ENCODE data around the gene ZNF618.
A peak's percentile ranks its signal among the peaks of the same experiment; 100 is the strongest.

Gene ZNF618

DNA sequence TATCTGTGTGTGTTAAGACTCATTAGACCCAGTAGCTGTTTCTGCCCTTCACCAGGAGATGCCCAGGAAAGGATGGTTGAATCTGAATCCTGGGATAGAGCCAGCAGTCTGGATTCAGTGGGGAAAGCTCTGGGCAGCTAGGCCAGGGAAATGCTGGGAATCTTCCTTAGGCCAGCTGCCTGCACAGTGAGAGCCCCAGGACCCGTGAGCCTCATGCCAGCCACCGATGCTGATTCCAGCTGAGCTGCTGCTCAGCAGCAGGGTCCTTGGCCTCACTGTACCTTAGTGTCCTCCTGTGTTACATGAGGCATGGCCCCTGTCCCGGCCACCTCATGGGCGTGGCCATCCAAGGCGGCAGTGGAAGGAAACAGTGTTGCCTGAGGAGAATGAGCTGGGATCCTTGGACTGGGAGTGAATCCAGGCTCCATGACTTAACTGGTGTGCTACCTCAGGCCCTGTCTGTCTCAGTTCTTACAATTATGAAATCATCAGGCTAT is 114.9 kb downstream of the ZNF618 start:
- peak; percentile 25 for DNase-seq

GRCh38 chr9:113991714-113992113 is 115.6 kb downstream of the ZNF618 start:
- DNase-seq = peak; percentile 14

DNA sequence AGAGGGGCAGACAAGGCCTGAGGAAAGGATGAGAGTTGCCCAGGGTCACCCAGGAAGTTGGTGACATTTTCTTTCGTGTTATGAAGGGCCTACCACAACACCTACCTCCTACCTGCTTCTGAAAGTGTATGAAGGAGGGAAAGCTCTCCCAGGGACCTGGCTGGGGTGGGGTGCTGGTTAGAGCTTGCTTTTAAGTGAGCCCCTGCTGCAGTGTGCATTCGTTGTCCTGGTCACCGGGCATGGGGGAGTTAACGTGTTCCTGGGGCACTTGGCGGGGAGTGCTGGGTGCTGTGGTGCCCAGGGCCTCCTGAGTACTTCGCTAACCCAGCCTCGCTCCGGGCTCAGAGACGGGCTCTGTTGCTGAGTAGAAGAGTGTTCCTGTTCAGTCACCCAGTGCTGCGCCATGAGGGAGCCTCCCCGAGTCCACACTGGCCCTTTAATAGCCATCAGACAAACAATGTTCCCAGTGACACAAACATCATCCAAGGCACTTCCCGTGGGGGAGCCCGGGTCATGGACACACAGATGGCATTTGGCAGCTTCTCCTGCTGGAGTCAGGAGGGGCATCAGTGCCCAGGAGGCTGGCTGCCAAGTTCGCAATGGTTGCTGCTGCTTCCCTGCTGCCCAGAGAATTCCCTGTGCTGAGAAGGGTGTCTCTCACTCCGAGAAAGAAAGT is 116.3 kb downstream of the ZNF618 start:
- peak; percentile 65 for DNase-seq

DNA sequence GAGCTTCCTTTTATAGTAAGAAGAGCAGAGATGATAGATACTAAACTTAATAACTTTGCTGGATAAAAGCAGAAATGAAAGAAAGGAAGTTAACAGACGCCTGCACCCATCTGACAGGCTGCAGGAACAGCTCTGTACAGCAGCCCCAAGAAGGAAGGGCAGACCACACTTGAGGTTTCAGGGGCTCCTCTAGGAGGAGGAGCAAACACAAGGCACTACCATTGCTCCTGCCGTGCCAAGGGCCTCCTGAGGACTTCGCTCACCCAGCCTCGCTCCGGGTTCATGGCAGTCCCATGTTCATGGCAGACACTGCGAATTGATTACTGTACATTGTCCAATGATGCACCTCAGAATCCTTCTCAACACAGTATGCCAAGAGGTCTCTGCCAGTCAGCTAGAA is 116.9 kb downstream of the ZNF618 start:
- DNase-seq = no peak

GRCh38 chr9:113993838-113994540 is 117.9 kb downstream of the ZNF618 start:
- peak; percentile 90 for DNase-seq

DNA sequence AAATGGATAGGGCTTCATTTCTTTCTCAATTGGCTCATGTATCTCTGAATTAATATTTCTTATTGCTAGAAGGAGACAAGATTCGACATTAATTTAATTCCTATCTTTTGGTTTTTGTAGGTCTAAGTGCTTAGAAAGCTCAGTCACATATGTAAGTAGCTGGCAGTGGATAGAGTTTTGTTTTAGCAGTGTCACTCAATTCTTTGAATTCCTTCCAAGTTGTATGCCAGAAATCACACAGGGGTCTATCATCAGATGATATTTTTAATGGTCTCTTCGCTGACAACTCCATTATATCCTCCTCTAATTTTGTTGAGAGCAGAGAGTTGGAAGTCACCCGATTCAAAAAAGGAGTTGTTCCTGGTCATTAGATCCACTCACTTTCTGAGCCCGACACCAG is 119.3 kb downstream of the ZNF618 start:
- DNase-seq = no peak

DNA sequence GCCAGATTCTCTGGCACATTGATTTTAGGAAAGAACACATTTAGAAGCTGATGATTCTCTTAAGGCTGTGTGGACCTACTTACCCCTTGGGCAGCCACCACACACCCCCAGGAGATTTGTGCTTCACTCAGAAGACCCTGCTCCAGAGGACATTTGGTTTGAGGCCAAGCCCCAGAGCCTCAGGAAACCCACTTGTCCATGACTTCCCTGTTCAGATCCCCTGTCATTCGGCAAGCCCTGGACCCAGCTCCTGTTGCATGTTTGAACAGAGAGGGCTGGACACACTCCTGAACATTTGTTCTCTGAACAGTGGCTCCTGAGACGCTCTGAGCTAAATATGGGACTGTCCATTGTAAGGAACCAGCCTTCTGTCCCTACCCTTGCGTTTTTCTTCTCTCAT is 119.9 kb downstream of the ZNF618 start:
- DNase-seq = peak; percentile 17

GRCh38 chr9:113996531-113997001 is 120.5 kb downstream of the ZNF618 start:
- peak; percentile 11 for DNase-seq

- peak; percentile 1 for DNase-seq
Observed at GRCh38 chr9:113997064-113997463, 121.0 kb downstream of the ZNF618 start.

DNA sequence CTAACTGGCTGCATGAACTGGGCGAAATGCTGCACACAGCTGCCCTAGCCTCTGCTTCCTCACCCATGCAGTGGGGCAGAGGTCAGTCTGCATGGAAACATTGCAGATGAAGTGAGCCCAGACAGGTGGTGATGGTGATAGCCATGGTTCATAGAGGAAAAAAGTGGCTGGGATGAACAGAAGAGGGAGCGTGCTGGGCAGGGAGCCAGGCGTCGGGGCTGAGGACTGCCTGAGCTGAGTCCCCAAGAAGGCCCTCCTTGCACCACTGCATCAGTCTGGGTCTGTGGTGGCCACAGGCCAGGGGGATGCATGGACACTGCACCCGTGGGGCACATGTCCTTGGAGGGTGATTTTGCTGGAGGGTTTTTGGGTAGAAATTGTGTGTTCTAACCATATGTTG is 121.5 kb downstream of the ZNF618 start:
- DNase-seq = peak; percentile 22

- DNase-seq = peak; percentile 8
Observed at GRCh38 chr9:113998114-113998513, 122.0 kb downstream of the ZNF618 start.

GRCh38 chr9:113998525-113999255 is 122.6 kb downstream of the ZNF618 start:
- DNase-seq = peak; percentile 14

DNA sequence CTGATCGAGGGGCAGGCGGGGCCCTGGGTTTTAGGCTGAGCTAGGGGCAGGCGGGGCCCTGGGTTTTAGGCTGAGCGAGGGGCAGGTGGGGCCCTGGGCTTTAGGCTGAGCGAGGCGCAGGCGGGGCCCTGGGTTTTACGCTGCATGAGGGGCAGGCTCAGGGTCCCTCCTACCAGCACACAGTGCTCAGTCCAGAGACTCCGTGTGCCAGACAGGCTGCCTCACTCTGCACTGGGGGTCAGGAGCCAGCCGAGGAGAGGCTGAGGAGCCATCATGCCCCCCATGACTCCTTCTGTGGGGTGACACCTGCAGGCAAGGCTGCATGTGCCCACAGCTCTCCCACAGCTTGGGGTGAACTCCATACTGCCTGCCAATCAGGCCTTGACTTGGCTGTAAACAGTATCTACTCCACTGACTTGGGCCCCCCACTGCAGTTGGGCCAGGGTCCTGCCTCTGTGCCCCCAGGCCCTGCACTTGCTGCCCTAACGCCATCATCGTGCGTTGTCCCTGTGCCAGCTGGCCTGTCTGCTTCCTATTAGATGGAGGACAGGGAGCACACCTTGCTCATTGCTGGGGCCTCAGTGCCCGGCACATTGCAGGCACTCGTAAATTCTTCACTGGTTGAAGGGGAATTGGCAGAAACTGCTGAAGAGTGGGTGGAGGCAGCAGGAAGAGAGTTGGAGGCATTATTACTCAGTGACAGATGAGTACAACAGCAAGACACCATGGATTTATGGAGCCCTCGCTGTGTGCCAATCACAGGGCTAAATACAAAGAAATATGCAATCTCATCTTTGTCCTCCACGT is 123.3 kb downstream of the ZNF618 start:
- DNase-seq = peak; percentile 15

- no peak for DNase-seq
Observed at GRCh38 chr9:114000063-114000454, 124.0 kb downstream of the ZNF618 start.

DNA sequence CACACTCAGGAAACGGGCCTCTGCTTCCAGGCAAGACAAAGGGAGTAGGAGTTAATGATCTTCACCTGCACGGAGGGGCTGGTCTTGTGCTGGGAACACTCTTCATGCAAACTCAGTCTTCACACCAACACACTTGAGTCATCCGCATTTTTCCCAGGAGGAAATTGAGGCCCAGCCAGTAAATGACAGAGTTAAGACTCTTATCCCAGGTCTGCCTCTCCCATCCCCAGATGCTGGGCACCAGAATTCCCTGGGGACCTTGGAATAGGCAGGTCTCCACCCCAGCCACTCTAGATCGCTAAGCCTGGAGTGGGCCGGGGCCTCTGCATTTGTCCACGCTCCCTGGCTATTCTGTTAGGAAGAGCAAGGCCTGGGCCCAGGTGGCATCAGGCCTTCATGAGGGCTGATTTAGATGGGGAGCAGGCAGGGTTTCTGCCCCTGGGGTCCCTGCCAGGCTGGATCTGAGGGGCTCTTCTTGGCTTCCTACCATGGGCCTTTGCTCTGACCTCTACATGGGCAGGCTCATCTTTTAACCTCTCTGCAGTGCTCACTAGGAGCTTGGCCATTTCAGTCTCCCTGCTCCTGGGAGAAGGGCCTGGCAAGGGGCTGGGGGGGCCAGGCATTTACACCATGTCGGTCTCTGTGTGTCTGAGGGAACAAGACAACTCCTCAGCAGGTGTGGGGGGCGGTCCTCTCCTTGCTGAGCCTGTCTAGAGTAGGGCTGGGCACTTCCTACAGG is 124.7 kb downstream of the ZNF618 start:
- DNase-seq = peak; percentile 16

DNA sequence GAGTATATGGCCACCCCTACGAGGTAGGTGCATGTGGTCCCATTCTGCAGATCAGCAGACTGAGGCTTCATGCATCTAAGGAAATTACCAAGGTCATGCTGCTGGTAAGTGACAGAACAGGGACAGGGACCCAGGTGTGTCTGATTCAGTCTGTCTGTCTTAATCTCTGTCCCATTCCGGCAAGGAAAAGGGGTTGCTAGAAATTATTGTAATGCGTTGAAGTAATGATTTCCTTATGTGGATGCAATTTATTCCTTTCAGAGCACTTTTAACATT is 125.2 kb downstream of the ZNF618 start:
- peak; percentile 9 for DNase-seq

- peak; percentile 13 for DNase-seq
Observed at GRCh38 chr9:114001794-114002261, 125.7 kb downstream of the ZNF618 start.

GRCh38 chr9:114002271-114002985 is 126.3 kb downstream of the ZNF618 start:
- peak; percentile 19 for DNase-seq

DNA sequence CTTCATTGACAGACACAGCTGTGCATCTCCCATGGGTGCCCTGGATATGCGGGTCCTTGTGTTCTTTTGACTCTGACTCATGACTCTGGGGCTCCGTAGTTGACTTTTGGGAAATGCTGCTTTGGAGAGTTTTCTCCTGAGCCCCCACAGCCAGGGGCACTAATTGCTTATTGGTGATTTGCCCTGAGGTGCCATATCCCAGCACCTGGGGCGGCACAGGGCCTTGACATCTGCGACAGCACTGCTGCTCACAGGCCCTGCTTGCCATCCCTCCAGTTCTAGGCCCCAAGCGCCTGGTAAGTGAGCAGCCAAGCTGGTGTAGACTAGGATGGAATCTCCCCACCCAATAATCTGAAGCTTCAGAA is 126.9 kb downstream of the ZNF618 start:
- peak; percentile 16 for DNase-seq

- no peak for DNase-seq
Observed at GRCh38 chr9:114003351-114003750, 127.2 kb downstream of the ZNF618 start.

DNA sequence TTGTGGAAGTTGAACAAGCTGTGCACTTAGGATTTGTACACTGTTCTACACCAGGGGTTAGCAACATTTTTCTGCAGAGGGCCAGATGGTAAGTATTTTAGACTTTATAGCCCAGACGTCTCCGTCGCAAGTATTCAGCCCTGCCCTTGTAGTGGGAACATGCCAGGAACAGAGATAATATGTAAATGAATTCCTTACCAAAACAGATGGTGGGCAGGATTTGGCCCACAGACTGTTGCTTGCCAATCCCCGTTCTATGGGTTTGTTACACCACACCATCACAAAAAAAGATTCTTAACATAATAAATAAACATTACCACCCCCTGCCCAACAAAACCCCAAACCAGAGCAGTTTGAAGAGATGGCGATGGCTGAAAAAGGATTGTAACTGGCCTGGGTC is 127.6 kb downstream of the ZNF618 start:
- DNase-seq = peak; percentile 44
